ENCODE data around the gene PDPK1.
"Not testable (repeated sequence)": the region's sequence is repeated elsewhere in the genome, so short reads cannot be mapped to it uniquely, and the experiment has no call there.

PDPK1 gene

GRCh38 chr16:2540912-2541311 lies 3.1 kb downstream of the PDPK1 start:
- DNase-seq (ENCODE audit: low read depth), result not testable (repeated sequence)

GRCh38 chr16:2541409-2541808 lies 3.6 kb downstream of the PDPK1 start:
- not testable (repeated sequence) for DNase-seq (ENCODE audit: low read depth)

- DNase-seq (ENCODE audit: low read depth), result not testable (repeated sequence)
These were observed 6.0 kb downstream of the PDPK1 start for GRCh38 chr16:2543771-2544170.

GRCh38 chr16:2550283-2550878 lies 12.6 kb downstream of the PDPK1 start:
- not testable (repeated sequence) for DNase-seq (ENCODE audit: low read depth)

GRCh38 chr16:2551420-2551889 lies 13.6 kb downstream of the PDPK1 start:
- not testable (repeated sequence) for DNase-seq (ENCODE audit: low read depth)

GRCh38 chr16:2554709-2555425 lies 17.0 kb downstream of the PDPK1 start:
- not testable (repeated sequence) for DNase-seq (ENCODE audit: low read depth)

GRCh38 chr16:2557150-2557549 lies 19.3 kb downstream of the PDPK1 start:
- not testable (repeated sequence) for DNase-seq (ENCODE audit: low read depth)

GRCh38 chr16:2560131-2560797 lies 22.4 kb downstream of the PDPK1 start:
- not testable (repeated sequence) for DNase-seq (ENCODE audit: low read depth)

- not testable (repeated sequence) for DNase-seq (ENCODE audit: low read depth)
These were observed 22.9 kb downstream of the PDPK1 start for GRCh38 chr16:2560798-2561133.

- DNase-seq (ENCODE audit: low read depth), result not testable (repeated sequence)
These were observed 29.7 kb downstream of the PDPK1 start for GRCh38 chr16:2567506-2567905.

GRCh38 chr16:2568573-2568972 lies 30.8 kb downstream of the PDPK1 start:
- not testable (repeated sequence) for DNase-seq (ENCODE audit: low read depth)

- DNase-seq (ENCODE audit: low read depth), result not testable (repeated sequence)
These were observed 34.9 kb downstream of the PDPK1 start for GRCh38 chr16:2572704-2573103.

GRCh38 chr16:2575839-2576238 lies 38.0 kb downstream of the PDPK1 start:
- not testable (repeated sequence) for DNase-seq (ENCODE audit: low read depth)

GRCh38 chr16:2577044-2577443 lies 39.2 kb downstream of the PDPK1 start:
- not testable (repeated sequence) for DNase-seq (ENCODE audit: low read depth)

GRCh38 chr16:2578905-2579304 lies 41.1 kb downstream of the PDPK1 start:
- not testable (repeated sequence) for DNase-seq (ENCODE audit: low read depth)

- peak; percentile 9 for DNase-seq (ENCODE audit: low read depth)
These were observed 42.3 kb downstream of the PDPK1 start for GRCh38 chr16:2580143-2580542.

- not testable (repeated sequence) for DNase-seq (ENCODE audit: low read depth)
These were observed 43.0 kb downstream of the PDPK1 start for GRCh38 chr16:2580818-2581217.

- no peak for DNase-seq (ENCODE audit: low read depth)
These were observed 47.2 kb downstream of the PDPK1 start for GRCh38 chr16:2584729-2585650.

GRCh38 chr16:2585651-2586081 lies 47.8 kb downstream of the PDPK1 start:
- no peak for DNase-seq (ENCODE audit: low read depth)

GRCh38 chr16:2586241-2586640 lies 48.4 kb downstream of the PDPK1 start:
- no peak for DNase-seq (ENCODE audit: low read depth)

GRCh38 chr16:2586901-2587480 lies 49.2 kb downstream of the PDPK1 start:
- DNase-seq (ENCODE audit: low read depth), result no peak
